Measurements from ENCODE around the gene MPV17. TPM values are rescaled to one million over a fixed set of nuclear protein-coding genes. Genes with fewer than 3 reads are reported as not detected.
"Not testable (repeated sequence)": the region's sequence is repeated elsewhere in the genome, so short reads cannot be mapped to it uniquely, and the experiment has no call there.

The MPV17 gene
- total RNA-seq, 1 donor from 2014 or later: 62.6 TPM

GRCh38 chr2:27323596-27324285 is 844 bp upstream of the MPV17 start:
- no peak for DNase-seq (ENCODE audit: low spot score)

- no peak for DNase-seq (ENCODE audit: low spot score)
Observed at GRCh38 chr2:27322301-27322765, 564 bp downstream of the MPV17 start.

- DNase-seq (ENCODE audit: low spot score): peak; percentile 87
Observed at GRCh38 chr2:27320958-27321543, 1.8 kb downstream of the MPV17 start.

GRCh38 chr2:27319839-27320238 is 3.1 kb downstream of the MPV17 start:
- not testable (repeated sequence) for DNase-seq (ENCODE audit: low spot score)

- DNase-seq (ENCODE audit: low spot score): no peak
Observed at GRCh38 chr2:27316655-27317412, 6.1 kb downstream of the MPV17 start.

- DNase-seq (ENCODE audit: low spot score): no peak
Observed at GRCh38 chr2:27315122-27315521, 7.8 kb downstream of the MPV17 start.

- DNase-seq (ENCODE audit: low spot score): no peak
Observed at GRCh38 chr2:27314709-27315108, 8.2 kb downstream of the MPV17 start.

GRCh38 chr2:27313882-27314645 is 8.8 kb downstream of the MPV17 start:
- DNase-seq (ENCODE audit: low spot score): no peak

- DNase-seq (ENCODE audit: low spot score): no peak
Observed at GRCh38 chr2:27312152-27312551, 10.7 kb downstream of the MPV17 start.

- no peak for DNase-seq (ENCODE audit: low spot score)
Observed at GRCh38 chr2:27309651-27310050, 13.2 kb downstream of the MPV17 start.

- DNase-seq (ENCODE audit: low spot score): peak; percentile 50
Observed at GRCh38 chr2:27308359-27308881, 14.5 kb downstream of the MPV17 start, which contains the start of gene UCN. Gene UCN (minus strand): TSS chr2:27308445. CDS start chr2:27307895, 550 bp downstream.

- no peak for DNase-seq (ENCODE audit: low spot score)
Observed at GRCh38 chr2:27307545-27308358, 15.1 kb downstream of the MPV17 start.

GRCh38 chr2:27307287-27307544 is 15.7 kb downstream of the MPV17 start:
- no peak for DNase-seq (ENCODE audit: low spot score)

- DNase-seq (ENCODE audit: low spot score): no peak
Observed at GRCh38 chr2:27306573-27307286, 16.2 kb downstream of the MPV17 start.

GRCh38 chr2:27306136-27306535 is 16.8 kb downstream of the MPV17 start:
- DNase-seq (ENCODE audit: low spot score): peak; percentile 53

GRCh38 chr2:27305516-27305915 is 17.4 kb downstream of the MPV17 start:
- DNase-seq (ENCODE audit: low spot score): no peak

GRCh38 chr2:27304488-27305240 is 18.2 kb downstream of the MPV17 start:
- DNase-seq (ENCODE audit: low spot score): no peak

- DNase-seq (ENCODE audit: low spot score): peak; percentile 57
Observed at GRCh38 chr2:27303093-27304025, 19.5 kb downstream of the MPV17 start.

Measured in mucosa of gallbladder (tissue), 1 donor.